Hematopoietic multipotent progenitor cell treated with erythropoietin and hydrocortisone succinate and interleukin-3 and kit ligand, for 15 days (in vitro differentiated cells): ENCODE data around the gene TNPO2.
"Not testable (repeated sequence)": the region's sequence is repeated elsewhere in the genome, so short reads cannot be mapped to it uniquely, and the experiment has no call there.

ENCODE experiments used
- DNase-seq: peaks from one replicate; pipeline ENCODE4 v3.0.0-alpha.2; 2015; ENCODE audit warnings: low spot score

The TNPO2 gene

DNA sequence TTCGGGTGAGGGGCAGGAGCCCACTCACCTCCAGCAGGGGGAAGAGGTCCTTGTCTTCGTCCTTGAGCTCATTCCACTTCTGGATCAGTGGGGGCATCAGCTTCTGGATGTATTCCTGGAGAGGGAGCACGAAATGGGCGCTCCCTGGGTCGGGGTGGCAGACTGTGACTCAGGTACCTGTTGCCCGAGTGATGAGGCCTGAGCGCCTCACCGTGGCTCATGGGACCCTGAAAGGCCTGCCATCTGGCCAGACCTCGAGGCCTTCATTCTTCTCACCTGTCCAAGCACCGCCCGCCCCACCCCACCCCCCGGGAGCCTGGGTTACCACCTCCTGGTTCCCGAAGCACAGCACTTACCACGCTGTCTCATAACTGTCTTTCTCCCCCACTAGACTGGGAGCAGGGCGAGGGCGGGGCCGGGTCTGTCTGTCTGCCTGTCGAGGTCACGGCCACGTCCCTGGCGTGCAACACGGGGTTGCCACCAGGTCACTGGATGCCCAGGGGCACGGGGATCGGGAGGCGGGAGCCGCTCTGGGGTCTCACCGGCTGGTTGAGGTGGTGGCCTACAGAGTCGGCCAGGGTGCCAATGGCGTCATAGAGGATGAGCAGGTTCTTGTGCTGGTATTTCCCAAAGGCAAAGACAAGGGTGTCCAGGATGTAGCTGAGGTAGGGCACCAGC, 17.9 kb downstream of the TNPO2 start:
- DNase-seq: no peak

DNA sequence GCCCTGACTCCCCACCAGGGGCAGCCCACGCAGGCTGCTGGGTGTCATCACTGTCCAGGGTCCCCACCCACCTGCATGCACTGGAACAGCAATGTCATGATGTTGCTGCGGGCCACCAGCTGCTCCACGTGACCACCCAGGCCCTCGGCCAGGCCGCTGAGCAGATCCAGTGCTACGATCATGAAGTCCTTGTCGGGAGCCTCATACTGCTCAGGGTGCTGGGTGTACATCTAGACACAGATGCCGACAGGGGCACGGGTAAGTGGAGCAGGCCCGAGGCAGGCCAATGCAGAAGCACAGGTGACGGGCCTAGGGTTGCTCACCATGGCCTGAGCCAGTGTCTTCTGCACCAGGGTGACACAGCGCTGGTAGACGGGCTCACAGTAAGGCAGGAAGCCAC, 18.6 kb downstream of the TNPO2 start:
- DNase-seq: no peak

DNA sequence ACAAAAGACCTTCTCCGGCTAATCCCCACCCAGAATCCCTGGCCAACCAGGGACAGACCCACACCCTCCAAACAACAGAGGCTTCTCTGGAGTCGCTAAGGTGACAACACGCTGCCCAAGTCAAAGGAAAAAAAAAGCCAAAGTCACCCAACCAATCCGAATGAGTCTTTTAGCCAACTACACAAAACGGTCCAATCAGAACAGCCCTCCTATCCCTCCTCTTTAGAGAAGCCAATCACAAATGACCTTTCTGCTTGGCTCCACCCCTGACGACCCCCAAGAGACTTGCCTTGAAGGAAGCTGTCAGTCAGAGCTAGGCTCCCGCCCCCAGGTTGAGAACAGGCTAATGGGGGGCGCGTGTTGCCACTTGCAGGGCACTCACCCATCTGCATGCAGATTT, 20.7 kb downstream of the TNPO2 start:
- no peak for DNase-seq

- no peak for DNase-seq
Measured at GRCh38 chr19:12701596-12702282, 22.0 kb downstream of the TNPO2 start.

- DNase-seq: no peak
Measured at GRCh38 chr19:12698138-12698537, 25.6 kb downstream of the TNPO2 start.

DNA sequence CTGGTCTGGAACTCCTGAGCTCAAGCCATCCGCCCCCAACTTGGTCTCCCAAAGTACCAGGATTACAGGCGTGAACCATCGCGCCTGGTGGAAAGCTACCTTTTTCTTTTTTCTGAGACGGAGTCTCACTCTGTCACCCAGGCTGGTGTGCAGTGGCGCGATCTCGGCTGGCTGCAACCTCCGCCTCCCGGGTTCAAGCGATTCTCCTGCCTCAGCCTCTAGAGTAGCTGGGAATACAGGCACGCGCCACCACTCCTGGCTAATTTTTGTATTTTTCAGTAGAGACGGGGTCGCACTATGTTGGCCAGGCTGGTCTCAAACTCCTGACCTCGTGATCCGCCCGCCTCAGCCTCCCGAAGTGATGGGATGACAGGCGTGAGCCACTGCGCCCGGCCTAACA, 26.3 kb downstream of the TNPO2 start:
- DNase-seq: not testable (repeated sequence)

DNA sequence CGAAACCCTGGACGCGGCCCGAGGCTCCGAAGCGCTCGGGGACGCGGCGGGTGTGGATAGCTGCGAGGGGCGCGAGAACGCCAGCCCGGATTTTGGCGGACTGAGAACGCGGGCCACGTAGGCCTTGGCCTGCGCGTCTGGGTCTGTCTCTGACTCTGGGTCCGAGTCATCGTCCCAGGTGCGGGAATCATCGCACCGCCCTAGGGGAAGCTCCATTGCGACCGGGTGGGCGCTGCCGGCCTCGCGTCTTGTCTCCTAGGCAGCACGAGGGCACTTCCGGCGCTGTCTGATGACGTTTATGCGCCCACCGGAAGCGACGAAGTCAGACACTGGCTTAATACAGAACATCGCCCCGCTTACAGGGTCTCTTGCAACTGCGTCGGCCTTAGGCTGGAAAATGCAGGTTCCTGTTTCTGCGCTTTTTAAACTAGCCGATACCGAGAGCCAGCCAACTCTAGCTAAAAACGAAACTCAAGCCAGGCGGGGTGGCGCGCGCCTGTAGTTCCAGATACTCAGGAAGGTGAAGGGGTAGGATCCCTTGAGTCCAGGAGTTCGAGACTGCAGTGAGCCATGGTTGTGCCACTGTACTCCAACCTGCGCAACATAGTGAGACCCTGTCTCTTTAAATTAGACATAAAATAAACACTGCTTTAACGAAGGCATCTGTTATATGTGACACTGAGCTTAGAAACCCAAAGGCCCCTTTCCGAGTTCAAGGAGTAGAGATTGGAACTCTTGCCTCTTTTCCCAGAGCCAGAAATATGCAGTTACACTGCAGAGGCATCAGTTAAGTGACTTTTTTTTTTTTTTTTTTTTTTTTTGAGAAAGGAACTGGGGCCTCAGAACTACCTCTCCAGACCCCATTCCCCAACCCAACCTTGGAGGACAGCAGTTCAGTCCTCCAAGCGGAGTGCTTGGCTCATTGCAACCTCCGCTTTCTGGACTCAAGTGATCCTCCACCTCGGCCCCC, 27.1 kb downstream of the TNPO2 start, which contains the start of gene FBXW9:
Gene FBXW9 (minus strand): TSS at position 266 of the 970 bp plus-strand sequence. CDS start 50 bp downstream, at position 216.
- DNase-seq: peak; percentile 95

DNA sequence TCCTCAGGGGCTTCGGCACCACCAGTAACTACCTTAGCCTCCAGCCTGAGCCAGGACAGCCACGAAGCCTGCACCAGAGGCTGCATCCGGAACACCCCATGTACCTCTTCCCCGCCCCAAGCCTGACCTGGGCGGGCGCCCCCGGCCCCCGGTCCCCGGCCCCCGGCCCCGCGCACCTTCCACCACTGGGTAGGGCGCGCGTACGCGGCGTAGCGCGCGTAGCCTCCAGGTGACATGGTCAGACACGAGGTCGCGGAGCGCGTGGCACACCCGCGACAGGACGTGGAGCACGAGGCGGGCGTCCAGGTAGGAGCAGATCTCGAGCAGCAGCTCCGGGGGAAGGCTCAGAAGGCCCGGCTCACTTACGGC, 27.8 kb downstream of the TNPO2 start:
- no peak for DNase-seq

GRCh38 chr19:12695514-12695913, 28.2 kb downstream of the TNPO2 start:
- DNase-seq: no peak

GRCh38 chr19:12695096-12695495, 28.6 kb downstream of the TNPO2 start:
- DNase-seq: no peak

GRCh38 chr19:12694641-12695040, 29.1 kb downstream of the TNPO2 start:
- no peak for DNase-seq

DNA sequence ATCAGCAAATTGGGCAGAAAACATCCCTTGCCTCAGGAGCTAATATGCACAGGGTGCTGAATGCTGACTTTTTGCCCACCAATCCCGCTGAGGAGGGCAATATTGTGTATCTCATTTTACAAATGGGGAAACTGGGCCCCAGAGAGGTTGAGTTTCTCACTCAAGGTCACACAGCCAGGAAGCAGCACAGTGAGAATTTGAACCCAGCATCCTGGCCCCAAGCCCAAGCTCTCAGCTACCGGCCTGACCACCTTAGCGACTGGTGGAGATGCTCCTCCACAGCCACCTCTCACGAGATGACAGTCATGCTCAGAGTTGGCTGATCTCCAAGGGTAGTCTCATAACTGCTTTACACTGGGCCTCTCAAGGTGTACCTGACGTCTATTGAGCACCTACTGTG, 30.8 kb downstream of the TNPO2 start:
- DNase-seq: no peak

- DNase-seq: no peak
Measured at GRCh38 chr19:12689581-12690216, 34.0 kb downstream of the TNPO2 start.

- no peak for DNase-seq
Measured at GRCh38 chr19:12689012-12689411, 34.7 kb downstream of the TNPO2 start.

GRCh38 chr19:12687496-12688196, 36.1 kb downstream of the TNPO2 start, which contains the start of gene GNG14:
TSS of gene GNG14 (plus strand) at chr19:12687998. CDS start at chr19:12688049, 51 bp downstream.
- no peak for DNase-seq

- DNase-seq: no peak
Measured at GRCh38 chr19:12685831-12686230, 37.9 kb downstream of the TNPO2 start.

DNA sequence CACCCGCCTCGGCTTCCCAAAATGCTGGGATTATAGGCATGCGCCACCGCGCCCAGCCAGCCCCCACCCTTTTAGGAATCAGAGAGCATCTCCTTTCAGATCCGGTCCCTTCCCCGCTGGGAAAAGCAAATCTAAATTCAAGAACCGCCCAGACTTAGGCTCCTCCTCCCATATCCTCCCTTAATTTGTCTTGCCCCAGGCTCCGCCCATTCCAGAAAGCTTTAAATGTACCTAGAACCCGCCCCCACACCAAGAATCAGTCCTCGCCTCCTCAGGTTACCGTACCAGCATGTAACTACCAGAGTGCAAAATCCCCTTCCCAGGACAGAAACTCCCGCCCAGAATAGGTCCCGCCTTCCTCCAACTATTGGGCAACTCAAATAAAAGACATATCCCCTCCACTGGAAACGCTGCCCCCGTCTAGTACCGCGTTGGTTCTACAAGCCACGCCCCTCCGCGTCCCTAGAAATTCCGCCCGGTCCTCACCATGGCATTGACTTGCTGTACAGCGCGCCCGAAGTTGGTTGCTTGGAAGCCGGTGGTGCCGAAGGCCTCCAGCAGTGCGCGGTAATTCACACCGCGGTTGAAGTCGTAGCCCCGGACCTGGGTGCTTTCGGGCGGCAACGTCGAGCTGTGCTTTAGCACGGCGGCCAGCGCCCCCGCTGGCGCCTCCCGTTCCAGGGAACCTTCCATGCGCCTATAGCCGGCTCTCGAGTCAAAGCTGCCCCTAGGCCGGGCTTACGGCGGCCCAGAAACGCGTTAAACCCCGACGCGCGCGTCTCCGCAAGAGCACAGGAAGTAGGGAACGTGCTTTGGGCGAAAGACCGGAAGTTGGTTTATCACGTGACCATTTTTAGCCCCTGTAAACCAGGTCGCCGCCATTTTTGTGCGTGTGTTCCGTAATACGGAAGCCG, 42.4 kb downstream of the TNPO2 start, which contains the start of gene DHPS:
Gene DHPS (minus strand): TSS at position 807 of the 914 bp plus-strand sequence. CDS start 114 bp downstream, at position 693.
- peak; percentile 98 for DNase-seq

DNA sequence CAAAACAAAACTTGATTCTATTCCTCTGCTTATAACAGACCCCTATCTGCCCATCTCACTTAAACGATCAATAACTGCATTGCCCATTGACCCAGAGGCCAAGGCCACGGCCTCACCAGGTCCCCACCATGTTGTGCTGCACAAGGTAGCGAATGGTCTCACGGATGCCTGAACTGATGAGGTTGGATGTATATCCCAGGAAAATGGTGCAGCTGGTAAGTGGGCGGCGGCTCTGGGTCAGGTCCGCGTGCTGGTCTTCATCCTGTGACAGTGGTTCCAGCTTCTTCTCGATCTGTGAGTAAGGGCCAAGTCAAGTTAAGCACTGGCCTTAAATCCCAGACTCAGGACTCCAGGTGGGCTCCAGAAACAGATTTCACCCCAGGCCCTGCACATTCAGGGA, 43.7 kb downstream of the TNPO2 start:
- no peak for DNase-seq

DNA sequence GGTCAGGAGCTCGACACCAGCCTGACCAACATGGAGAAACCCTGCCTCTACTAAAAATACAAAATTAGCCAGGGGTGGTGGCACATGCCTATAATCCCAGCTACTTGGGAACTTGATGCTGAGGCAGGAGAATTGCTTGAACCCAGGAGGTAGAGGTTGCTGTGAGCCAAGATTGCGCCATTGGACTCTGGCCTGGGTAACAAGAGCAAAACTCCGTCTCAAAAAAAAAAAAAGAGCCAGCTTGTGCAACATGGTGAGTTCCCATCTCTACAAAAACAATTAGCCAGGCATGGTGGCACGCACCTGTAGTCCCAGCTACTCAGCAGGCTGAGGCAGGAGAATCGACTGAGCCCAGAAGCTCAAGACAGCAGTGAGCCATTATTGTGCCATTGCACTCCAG, 45.7 kb downstream of the TNPO2 start:
- DNase-seq: not testable (repeated sequence)

DNA sequence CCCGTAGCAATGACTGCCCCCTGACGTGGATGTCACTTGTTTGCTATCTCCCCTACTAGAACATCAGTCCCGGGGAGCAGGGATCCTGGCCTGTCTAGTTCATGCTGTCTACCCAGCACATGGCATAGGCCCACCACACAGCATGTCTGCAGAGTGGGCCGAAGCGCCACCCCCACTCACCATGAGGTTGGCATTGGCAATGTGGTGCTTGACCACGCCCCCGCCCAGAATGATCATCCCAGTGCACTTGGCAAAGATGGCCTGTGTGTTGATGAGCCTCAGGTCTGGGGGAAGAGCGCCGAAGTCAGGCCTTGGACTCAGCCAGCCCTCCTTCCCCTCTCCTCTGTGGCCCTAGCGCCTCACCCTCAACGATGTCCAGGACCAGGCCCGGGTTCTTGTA, 46.8 kb downstream of the TNPO2 start:
- no peak for DNase-seq
